ENCODE measurements around the gene TDRKH. TPM values are rescaled to one million over a fixed set of nuclear protein-coding genes. Genes with fewer than 3 reads are reported as not detected.

Gene TDRKH
- total and polyA plus RNA-seq, 4 donors: 1.5 to 6.7 (median 3.8) TPM

DNA sequence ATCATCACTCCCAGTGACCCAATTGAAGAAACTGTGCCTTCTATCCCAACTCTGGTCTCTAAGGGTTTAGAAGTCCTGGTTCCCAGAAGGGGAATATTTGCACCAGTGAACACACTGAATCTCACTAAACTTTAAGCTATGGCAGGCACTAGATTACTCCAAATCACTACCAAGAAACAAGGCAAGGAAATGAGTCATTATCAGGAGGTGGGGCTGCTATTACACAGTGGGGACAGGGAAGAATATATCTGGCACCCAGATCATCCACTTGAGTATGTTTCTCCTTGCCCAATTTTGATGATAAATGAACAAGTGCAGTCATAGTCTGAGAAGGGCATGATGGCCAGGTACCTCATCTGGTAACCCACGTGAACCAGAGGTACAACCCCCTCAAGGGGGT lies 34.0 kb downstream of the TDRKH start:
- WGBS: 86% methylated on average over 1 of the region's 1 CpG
- DNase-seq (ENCODE audit: low spot score): no peak
- Histone ChIP-seq H3K27me3 (ENCODE audit: control insufficient read depth in 4 of 4, insufficient read depth in 4 of 4, low read length in 3 of 4) (no peaks in the 10 kb centered on the region), H3K4me3 (ENCODE audit: low read depth in 1 of 3, low read length in 3 of 3) (no peak overlapping the region), H3K27ac (ENCODE audit: low read depth in 1 of 2, low read length in 2 of 2) (no peak overlapping the region), H3K4me1 (ENCODE audit: control insufficient read depth in 4 of 4, insufficient read depth in 4 of 4, low read length in 3 of 4) (no peaks in the 10 kb centered on the region), H3K36me3 (ENCODE audit: control insufficient read depth in 4 of 4, insufficient read depth in 3 of 4, low read depth in 1 of 4, low read length in 3 of 4) (peaks cover 10 to 43% (median 23%) of the 10 kb centered on the region in 4 donors), H3K9me3 (ENCODE audit: control insufficient read depth in 4 of 4, low read length in 3 of 4) (no peaks in the 10 kb centered on the region), H3K9ac (ENCODE audit: low read depth in 1 of 2, low read length in 2 of 2) (no peak overlapping the region)
- TF ChIP-seq RAD21 (IDR thresholded peaks at IDR 0.05) (no peak), NR2F2 (IDR thresholded peaks at IDR 0.05) (no peak), FOXA1 (IDR thresholded peaks at IDR 0.05) (no peak), EGR1 (IDR thresholded peaks at IDR 0.05; ENCODE audit: low read depth in 2 of 2) (no peak), GABPA (IDR thresholded peaks at IDR 0.05 in 1 of 2, conservative IDR thresholded peaks at IDR 0.05 in 1 of 2) (no peak), HNF4G (IDR thresholded peaks at IDR 0.05) (no peak), RXRA (IDR thresholded peaks at IDR 0.05) (no peak), TAF1 (conservative IDR thresholded peaks at IDR 0.05) (no peak), JUND (IDR thresholded peaks at IDR 0.05) (no peak), HNF4A (conservative IDR thresholded peaks at IDR 0.05) (no peak), SP1 (IDR thresholded peaks at IDR 0.05) (no peak), YY1 (IDR thresholded peaks at IDR 0.05) (no peak), FOXA2 (IDR thresholded peaks at IDR 0.05) (no peak)
- TF ChIP-seq, protein P1, sequence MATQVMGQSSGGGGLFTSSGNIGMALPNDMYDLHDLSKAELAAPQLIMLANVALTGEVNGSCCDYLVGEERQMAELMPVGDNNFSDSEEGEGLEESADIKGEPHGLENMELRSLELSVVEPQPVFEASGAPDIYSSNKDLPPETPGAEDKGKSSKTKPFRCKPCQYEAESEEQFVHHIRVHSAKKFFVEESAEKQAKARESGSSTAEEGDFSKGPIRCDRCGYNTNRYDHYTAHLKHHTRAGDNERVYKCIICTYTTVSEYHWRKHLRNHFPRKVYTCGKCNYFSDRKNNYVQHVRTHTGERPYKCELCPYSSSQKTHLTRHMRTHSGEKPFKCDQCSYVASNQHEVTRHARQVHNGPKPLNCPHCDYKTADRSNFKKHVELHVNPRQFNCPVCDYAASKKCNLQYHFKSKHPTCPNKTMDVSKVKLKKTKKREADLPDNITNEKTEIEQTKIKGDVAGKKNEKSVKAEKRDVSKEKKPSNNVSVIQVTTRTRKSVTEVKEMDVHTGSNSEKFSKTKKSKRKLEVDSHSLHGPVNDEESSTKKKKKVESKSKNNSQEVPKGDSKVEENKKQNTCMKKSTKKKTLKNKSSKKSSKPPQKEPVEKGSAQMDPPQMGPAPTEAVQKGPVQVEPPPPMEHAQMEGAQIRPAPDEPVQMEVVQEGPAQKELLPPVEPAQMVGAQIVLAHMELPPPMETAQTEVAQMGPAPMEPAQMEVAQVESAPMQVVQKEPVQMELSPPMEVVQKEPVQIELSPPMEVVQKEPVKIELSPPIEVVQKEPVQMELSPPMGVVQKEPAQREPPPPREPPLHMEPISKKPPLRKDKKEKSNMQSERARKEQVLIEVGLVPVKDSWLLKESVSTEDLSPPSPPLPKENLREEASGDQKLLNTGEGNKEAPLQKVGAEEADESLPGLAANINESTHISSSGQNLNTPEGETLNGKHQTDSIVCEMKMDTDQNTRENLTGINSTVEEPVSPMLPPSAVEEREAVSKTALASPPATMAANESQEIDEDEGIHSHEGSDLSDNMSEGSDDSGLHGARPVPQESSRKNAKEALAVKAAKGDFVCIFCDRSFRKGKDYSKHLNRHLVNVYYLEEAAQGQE (IDR thresholded peaks at IDR 0.05): no peak
- TF ChIP-seq, protein P2, sequence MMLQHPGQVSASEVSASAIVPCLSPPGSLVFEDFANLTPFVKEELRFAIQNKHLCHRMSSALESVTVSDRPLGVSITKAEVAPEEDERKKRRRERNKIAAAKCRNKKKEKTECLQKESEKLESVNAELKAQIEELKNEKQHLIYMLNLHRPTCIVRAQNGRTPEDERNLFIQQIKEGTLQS (IDR thresholded peaks at IDR 0.05): no peak
- TF ChIP-seq, protein P3, sequence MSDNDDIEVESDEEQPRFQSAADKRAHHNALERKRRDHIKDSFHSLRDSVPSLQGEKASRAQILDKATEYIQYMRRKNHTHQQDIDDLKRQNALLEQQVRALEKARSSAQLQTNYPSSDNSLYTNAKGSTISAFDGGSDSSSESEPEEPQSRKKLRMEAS (IDR thresholded peaks at IDR 0.05): no peak
- TF ChIP-seq, protein P4, sequence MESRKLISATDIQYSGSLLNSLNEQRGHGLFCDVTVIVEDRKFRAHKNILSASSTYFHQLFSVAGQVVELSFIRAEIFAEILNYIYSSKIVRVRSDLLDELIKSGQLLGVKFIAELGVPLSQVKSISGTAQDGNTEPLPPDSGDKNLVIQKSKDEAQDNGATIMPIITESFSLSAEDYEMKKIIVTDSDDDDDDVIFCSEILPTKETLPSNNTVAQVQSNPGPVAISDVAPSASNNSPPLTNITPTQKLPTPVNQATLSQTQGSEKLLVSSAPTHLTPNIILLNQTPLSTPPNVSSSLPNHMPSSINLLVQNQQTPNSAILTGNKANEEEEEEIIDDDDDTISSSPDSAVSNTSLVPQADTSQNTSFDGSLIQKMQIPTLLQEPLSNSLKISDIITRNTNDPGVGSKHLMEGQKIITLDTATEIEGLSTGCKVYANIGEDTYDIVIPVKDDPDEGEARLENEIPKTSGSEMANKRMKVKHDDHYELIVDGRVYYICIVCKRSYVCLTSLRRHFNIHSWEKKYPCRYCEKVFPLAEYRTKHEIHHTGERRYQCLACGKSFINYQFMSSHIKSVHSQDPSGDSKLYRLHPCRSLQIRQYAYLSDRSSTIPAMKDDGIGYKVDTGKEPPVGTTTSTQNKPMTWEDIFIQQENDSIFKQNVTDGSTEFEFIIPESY (IDR thresholded peaks at IDR 0.05): no peak
- TF ChIP-seq, protein P5, sequence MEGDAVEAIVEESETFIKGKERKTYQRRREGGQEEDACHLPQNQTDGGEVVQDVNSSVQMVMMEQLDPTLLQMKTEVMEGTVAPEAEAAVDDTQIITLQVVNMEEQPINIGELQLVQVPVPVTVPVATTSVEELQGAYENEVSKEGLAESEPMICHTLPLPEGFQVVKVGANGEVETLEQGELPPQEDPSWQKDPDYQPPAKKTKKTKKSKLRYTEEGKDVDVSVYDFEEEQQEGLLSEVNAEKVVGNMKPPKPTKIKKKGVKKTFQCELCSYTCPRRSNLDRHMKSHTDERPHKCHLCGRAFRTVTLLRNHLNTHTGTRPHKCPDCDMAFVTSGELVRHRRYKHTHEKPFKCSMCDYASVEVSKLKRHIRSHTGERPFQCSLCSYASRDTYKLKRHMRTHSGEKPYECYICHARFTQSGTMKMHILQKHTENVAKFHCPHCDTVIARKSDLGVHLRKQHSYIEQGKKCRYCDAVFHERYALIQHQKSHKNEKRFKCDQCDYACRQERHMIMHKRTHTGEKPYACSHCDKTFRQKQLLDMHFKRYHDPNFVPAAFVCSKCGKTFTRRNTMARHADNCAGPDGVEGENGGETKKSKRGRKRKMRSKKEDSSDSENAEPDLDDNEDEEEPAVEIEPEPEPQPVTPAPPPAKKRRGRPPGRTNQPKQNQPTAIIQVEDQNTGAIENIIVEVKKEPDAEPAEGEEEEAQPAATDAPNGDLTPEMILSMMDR (IDR thresholded peaks at IDR 0.05; ENCODE audit: low read depth, low read length, missing input control): no peak
